Endothelial cell of coronary artery (primary cell): ENCODE data around the gene ANKRD63. TPM values are rescaled to one million over a fixed set of nuclear protein-coding genes. Genes with fewer than 3 reads are reported as not detected.

Experiments used
- total RNA-seq: library from RNA; depleted of rRNA; stranded (reverse); fragments of >200 nt; gene quantifications from 2 replicates; pipeline ENCODE4 v1.2.3, GENCODE V29; 2014

The ANKRD63 gene, protein sequence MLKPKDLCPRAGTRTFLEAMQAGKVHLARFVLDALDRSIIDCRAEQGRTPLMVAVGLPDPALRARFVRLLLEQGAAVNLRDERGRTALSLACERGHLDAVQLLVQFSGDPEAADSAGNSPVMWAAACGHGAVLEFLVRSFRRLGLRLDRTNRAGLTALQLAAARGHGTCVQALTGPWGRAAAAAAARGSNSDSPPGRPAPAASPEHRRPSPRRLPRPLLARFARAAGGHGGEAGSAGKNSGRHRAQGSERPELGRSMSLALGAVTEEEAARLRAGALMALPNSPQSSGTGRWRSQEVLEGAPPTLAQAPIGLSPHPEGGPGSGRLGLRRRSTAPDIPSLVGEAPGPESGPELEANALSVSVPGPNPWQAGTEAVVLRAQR
- total RNA-seq: 0.09 TPM in 2 replicates

GRCh38 chr15:40282869-40283614, at the start of gene ANKRD63:
Gene ANKRD63 (minus strand): TSS chr15:40283064. CDS start chr15:40282586, 478 bp downstream.

DNA sequence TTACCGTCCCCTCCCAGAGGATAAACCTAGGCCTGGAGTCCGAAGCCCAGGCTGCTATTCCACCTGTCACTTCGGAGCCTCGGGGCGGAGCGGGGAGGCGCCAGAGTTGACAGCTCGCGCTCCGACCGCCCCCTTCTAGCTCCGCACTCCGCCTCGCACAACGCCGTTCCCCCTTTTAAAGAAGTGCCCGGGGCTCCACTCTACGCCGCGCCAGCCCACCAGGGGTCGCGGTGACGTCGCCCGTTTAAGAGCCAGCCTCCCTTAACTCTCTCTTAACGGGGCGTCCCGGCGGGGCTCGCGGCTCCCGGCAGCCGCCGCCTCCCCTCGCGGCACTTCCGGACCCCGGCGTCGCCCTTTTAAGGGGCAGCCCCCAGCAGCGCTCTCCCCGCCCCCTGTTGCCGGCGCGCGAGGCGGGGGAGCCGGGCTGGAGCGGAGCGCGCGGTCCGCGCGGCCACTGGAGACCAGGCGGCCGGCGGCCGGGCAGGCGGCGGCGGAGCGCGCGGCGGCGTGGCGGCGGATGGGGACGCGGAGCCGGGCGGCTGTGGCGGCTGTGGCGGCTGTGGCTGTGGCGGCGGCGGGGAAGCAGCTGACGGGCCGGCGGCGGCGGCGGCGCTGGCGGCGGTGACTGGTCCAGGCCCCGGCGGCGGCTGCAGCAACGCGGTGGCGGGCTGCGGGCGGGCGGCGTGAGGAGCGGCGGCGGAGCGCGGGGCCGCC, 40.5 kb upstream of the ANKRD63 start, which contains the start of gene INAFM2:
INAFM2 (plus strand) TSS at position 454 of the 714 bp plus-strand sequence. CDS start 364 bp downstream, outside the sequence.

GRCh38 chr15:40307421-40308211, 24.8 kb upstream of the ANKRD63 start, which contains the start of gene PLCB2:
Gene PLCB2 (minus strand): TSS chr15:40307935. CDS start chr15:40307672, 263 bp downstream.

DNA sequence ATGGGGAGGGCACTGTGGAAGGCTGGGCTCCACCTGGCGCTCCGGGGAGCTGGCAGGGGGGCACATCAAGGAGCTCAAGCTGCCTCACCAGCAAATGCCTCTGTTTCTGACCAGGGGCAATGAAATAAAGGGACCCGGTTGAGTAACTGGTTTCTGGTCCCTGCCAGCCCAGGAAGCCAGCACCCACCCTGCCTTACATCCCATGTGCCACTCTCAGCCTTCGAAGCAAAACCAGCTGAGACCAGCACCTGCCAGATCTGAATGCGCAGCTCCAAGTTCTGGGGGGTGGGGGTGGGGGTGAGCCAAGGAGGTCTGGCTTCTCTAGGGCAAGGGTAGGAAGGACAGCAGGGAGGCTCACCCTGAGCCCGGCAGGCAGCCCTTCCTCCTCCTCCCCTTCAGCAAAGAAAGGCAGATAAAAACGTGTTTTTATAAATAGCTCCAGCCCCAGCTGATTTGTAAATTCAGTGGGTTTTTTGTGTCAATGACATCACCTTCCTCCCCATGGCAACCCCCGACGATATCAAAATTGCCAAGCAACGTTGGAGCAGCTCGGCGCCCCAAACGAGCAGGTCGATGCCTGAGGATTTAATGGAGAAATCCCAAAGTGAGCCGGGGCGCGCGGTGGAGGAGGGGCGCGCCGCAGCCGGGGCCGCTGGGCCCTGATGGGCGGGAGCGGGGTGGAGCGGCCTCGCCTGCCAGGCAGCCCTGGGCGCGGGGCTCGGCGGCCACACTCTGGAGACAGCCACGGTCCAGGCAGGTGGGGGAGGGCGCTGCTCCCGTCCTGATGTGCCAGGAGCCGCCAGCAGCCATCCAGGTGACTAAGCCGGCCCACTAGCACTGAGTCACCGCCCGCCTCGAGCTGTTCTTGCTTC, 44.1 kb downstream of the ANKRD63 start, which contains the start of gene PAK6:
PAK6 (plus strand) TSS at position 532 of the 872 bp plus-strand sequence. CDS start 25,723 bp downstream, outside the sequence.

Other genes starting within 250 kb of the ANKRD63 start
- 239 and 259 TPM in 2 replicates for gene SRP14, start 243.9 kb downstream of the ANKRD63 start, total RNA-seq
- gene BMF, start 174.2 kb downstream of the ANKRD63 start, total RNA-seq: 3.0 and 4.0 TPM in 2 replicates
- gene BUB1B, start 122.0 kb downstream of the ANKRD63 start, total RNA-seq: 10.1 and 29.4 TPM in 2 replicates
- not detected in 2 replicates for gene PAK6, start 44.0 kb downstream of the ANKRD63 start, total RNA-seq
- 1.7 and 2.0 TPM in 2 replicates for gene PLCB2, start 24.9 kb upstream of the ANKRD63 start, total RNA-seq
- gene INAFM2, start 40.6 kb upstream of the ANKRD63 start, total RNA-seq: 18.0 and 22.7 TPM in 2 replicates
- gene CCDC9B, start 57.9 kb upstream of the ANKRD63 start, total RNA-seq: 26.2 and 75.5 TPM in 2 replicates
- gene PHGR1, start 68.0 kb upstream of the ANKRD63 start, total RNA-seq: not detected in 2 replicates
- gene DISP2, start 75.2 kb upstream of the ANKRD63 start, total RNA-seq: 0.18 and 0.19 TPM in 2 replicates
- gene KNSTRN, start 99.7 kb upstream of the ANKRD63 start, total RNA-seq: 30.4 and 47.1 TPM in 2 replicates
- 36.4 and 46.3 TPM in 2 replicates for gene IVD, start 122.7 kb upstream of the ANKRD63 start, total RNA-seq
- gene BAHD1, start 157.9 kb upstream of the ANKRD63 start, total RNA-seq: 6.7 and 8.2 TPM in 2 replicates
- 7.3 and 8.7 TPM in 2 replicates for gene CHST14, start 187.9 kb upstream of the ANKRD63 start, total RNA-seq